Measurements from ENCODE around the gene VASH1. TPM values are rescaled to one million over a fixed set of nuclear protein-coding genes. Genes with fewer than 3 reads are reported as not detected.
"Not testable (repeated sequence)": the region's sequence is repeated elsewhere in the genome, so short reads cannot be mapped to it uniquely, and the experiment has no call there.

The VASH1 gene
- total RNA-seq, 2 experiments from 2014 or later = 1.7 to 2.2 TPM

GRCh38 chr14:76727384-76727783 lies 33.9 kb upstream of the VASH1 start:
- POLR2A ChIA-PET = no interaction called here
- ATAC-seq (no peak), DNase-seq (no peak)
- CTCF ChIA-PET = interaction anchor here (1.4 to 1.7 kb wide), 2 partner anchors 17 to 57 kb away, joined by 4 to 7 read pairs; no protein-coding TSS in a partner anchor
- H3K9me3 Mint-ChIP-seq = no peaks in the 10 kb centered on the region
- no peaks in the 10 kb centered on the region for H3K4me1 Mint-ChIP-seq (ENCODE audit: low read depth)
- TF ChIP-seq, protein P1, sequence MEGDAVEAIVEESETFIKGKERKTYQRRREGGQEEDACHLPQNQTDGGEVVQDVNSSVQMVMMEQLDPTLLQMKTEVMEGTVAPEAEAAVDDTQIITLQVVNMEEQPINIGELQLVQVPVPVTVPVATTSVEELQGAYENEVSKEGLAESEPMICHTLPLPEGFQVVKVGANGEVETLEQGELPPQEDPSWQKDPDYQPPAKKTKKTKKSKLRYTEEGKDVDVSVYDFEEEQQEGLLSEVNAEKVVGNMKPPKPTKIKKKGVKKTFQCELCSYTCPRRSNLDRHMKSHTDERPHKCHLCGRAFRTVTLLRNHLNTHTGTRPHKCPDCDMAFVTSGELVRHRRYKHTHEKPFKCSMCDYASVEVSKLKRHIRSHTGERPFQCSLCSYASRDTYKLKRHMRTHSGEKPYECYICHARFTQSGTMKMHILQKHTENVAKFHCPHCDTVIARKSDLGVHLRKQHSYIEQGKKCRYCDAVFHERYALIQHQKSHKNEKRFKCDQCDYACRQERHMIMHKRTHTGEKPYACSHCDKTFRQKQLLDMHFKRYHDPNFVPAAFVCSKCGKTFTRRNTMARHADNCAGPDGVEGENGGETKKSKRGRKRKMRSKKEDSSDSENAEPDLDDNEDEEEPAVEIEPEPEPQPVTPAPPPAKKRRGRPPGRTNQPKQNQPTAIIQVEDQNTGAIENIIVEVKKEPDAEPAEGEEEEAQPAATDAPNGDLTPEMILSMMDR (IDR thresholded peaks at IDR 0.05) = no peak
- H3K4me3 Mint-ChIP-seq = no peak overlapping the region
- H3K27ac Mint-ChIP-seq = no peak overlapping the region
- peaks cover 13% of the 10 kb centered on the region for H3K27me3 Mint-ChIP-seq
- intact Hi-C loops (cut with micrococcal nuclease) = no loop called here
- no peaks in the 10 kb centered on the region for H3K36me3 Mint-ChIP-seq (ENCODE audit: low read depth)

GRCh38 chr14:76727901-76728300 lies 33.4 kb upstream of the VASH1 start:
- CTCF ChIA-PET = interaction anchor here (1.4 to 1.7 kb wide), 2 partner anchors 18 to 56 kb away, joined by 4 to 7 read pairs; no protein-coding TSS in a partner anchor
- Mint-ChIP-seq H3K27me3 (peaks cover 13% of the 10 kb centered on the region), H3K4me1 (ENCODE audit: low read depth) (no peaks in the 10 kb centered on the region), H3K36me3 (ENCODE audit: low read depth) (no peaks in the 10 kb centered on the region), H3K9me3 (no peaks in the 10 kb centered on the region), H3K4me3 (no peak overlapping the region), H3K27ac (no peak overlapping the region)
- POLR2A ChIA-PET = no interaction called here
- TF ChIP-seq, protein P1 (IDR thresholded peaks at IDR 0.05) = no peak
- ATAC-seq = no peak
- DNase-seq = no peak
- intact Hi-C loops (cut with micrococcal nuclease) = no loop called here

GRCh38 chr14:76729258-76729657 lies 32.0 kb upstream of the VASH1 start:
- Mint-ChIP-seq H3K36me3 (ENCODE audit: low read depth) (no peaks in the 10 kb centered on the region), H3K4me1 (ENCODE audit: low read depth) (no peaks in the 10 kb centered on the region), H3K27me3 (peaks cover 13% of the 10 kb centered on the region), H3K4me3 (no peak overlapping the region), H3K27ac (no peak overlapping the region), H3K9me3 (no peaks in the 10 kb centered on the region)
- ATAC-seq = no peak
- POLR2A ChIA-PET = no interaction called here
- intact Hi-C loops (cut with micrococcal nuclease) = no loop called here
- no peak for DNase-seq
- TF ChIP-seq, protein P1 (IDR thresholded peaks at IDR 0.05) = no peak
- CTCF ChIA-PET = interaction anchor here (1.2 kb wide), 1 partner anchor 56 kb away, joined by 3 read pairs; no protein-coding TSS in a partner anchor

DNA sequence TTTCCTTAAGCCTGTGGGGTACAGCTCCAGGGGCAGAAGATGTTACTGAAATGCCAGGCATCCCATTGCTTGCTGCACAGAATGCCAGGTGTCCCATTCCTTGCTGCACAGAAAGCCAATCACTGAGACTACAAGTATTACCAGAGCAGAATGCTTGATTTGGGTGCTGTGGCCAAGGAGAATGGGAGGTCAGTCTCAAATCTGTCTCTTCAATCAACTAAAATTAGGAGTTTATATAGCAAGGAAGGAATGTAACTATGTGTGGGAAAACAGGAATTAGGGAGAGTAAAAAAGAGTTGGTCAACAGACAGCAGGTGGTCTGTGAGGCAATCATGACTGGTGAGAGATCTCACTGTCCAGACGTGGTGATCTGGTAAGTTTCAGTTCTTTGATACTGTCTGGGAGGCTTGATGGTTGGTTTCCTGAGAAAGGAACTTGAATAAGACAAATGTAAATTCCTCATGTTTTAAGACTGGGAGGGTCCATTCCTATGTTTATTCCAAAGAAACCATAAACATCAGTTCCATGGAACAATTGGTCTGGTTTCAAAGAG lies 31.2 kb upstream of the VASH1 start:
- POLR2A ChIA-PET = no interaction called here
- Mint-ChIP-seq H3K27ac (no peak overlapping the region), H3K4me3 (no peak overlapping the region), H3K36me3 (ENCODE audit: low read depth) (no peaks in the 10 kb centered on the region), H3K27me3 (peaks cover 13% of the 10 kb centered on the region), H3K9me3 (no peaks in the 10 kb centered on the region), H3K4me1 (ENCODE audit: low read depth) (no peaks in the 10 kb centered on the region)
- no peak for DNase-seq
- intact Hi-C loops (cut with micrococcal nuclease) = no loop called here
- CTCF ChIA-PET = interaction anchor here (1.2 kb wide), 1 partner anchor 55 kb away, joined by 3 read pairs; no protein-coding TSS in a partner anchor
- TF ChIP-seq, protein P1 (IDR thresholded peaks at IDR 0.05) = no peak
- ATAC-seq = no peak

DNA sequence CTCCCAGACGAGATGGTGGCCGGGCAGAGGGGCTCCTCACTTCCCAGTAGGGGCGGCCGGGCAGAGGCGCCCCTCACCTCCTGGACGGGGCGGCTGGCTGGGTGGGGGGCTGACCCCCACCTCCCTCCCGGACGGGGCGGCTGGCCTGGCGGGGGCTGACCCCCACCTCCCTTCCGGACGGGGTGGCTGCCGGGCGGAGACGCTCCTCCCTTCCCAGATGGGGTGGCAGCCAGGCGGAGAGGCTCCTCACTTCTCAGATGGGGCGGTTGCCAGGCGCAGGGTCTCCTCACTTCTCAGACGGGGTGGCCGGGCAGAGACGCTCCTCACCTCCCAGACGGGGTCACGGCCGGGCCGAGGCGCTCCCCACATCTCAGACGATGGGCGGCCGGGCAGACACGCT lies 26.8 kb upstream of the VASH1 start:
- H3K9me3 Mint-ChIP-seq; H3K4me3 Mint-ChIP-seq; H3K36me3 Mint-ChIP-seq (ENCODE audit: low read depth); H3K4me1 Mint-ChIP-seq (ENCODE audit: low read depth); POLR2A ChIA-PET; intact Hi-C loops (cut with micrococcal nuclease); CTCF ChIA-PET; H3K27ac Mint-ChIP-seq; ATAC-seq; DNase-seq: not testable (repeated sequence)
- peaks cover 17% of the 10 kb centered on the region for H3K27me3 Mint-ChIP-seq

All from activated CD8-positive, alpha-beta T cell treated with anti-CD3 and anti-CD28 coated beads for 36 hours (primary cell).